Measurements from ENCODE around the gene NMT1. TPM values are rescaled to one million over a fixed set of nuclear protein-coding genes. Genes with fewer than 3 reads are reported as not detected.

Gene NMT1
- total and polyA plus RNA-seq, 2 of the 13 experiments (the other 11 are each of a cell fraction or from before 2014, with no cell fraction given) = 75.7 to 142 TPM

DNA sequence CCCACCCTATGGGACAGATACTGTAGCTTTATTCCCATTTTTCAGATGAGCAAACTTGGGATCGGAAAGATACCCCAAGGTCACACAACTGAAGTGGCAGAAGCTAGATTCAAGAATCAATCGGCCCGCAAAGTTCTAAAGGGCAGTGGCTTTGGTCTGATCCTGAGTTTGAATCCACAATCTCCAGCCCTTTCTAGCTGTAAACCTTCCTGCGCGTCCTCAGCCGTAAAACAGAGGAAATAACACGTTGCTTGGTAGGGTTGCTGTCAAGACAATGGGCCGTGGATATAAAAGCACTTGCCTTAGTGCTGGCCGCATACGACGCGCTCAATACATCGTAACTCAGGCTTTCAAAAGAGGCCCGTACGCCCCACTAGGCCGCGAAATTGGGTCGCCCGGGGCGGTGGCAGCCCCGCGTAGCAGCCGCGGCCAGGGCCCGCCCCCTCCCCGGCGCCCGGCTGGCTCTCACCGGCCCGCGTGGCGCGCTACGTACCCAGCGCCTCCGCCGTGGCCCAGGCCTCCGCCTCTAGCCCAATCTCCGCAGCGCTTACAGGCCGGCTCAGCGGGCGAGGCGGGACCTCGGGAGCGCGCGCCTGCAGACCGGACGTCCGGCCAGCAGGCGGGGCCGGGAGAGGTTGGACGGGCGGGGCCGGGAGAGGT, 9.9 kb upstream of the NMT1 start, which contains the start of gene DCAKD (continued):
- peak; percentile 91 for TF ChIP-seq AGO1 (IDR thresholded peaks at IDR 0.05; ENCODE audit: low read depth, low read length, poor library complexity, severe bottlenecking)
- peak; percentile 58; the same call in 1 of the 2 replicates for TF ChIP-seq MED1 (CRISPR knock-in tag; IDR thresholded peaks at IDR 0.05)
- no peak for TF ChIP-seq ZNF549 (CRISPR knock-in tag; IDR thresholded peaks at IDR 0.05)
- no peak for TF ChIP-seq SIX4 (CRISPR knock-in tag; IDR thresholded peaks at IDR 0.05)
- TF ChIP-seq ZNF484 (CRISPR knock-in tag; IDR thresholded peaks at IDR 0.05; ENCODE audit: borderline replicate concordance, low read depth) = no peak
- TF ChIP-seq ZNF790 (CRISPR knock-in tag; IDR thresholded peaks at IDR 0.05; ENCODE audit: borderline replicate concordance) = peak; percentile 40; the same call in 1 of the 2 replicates
- TF ChIP-seq, protein P1, sequence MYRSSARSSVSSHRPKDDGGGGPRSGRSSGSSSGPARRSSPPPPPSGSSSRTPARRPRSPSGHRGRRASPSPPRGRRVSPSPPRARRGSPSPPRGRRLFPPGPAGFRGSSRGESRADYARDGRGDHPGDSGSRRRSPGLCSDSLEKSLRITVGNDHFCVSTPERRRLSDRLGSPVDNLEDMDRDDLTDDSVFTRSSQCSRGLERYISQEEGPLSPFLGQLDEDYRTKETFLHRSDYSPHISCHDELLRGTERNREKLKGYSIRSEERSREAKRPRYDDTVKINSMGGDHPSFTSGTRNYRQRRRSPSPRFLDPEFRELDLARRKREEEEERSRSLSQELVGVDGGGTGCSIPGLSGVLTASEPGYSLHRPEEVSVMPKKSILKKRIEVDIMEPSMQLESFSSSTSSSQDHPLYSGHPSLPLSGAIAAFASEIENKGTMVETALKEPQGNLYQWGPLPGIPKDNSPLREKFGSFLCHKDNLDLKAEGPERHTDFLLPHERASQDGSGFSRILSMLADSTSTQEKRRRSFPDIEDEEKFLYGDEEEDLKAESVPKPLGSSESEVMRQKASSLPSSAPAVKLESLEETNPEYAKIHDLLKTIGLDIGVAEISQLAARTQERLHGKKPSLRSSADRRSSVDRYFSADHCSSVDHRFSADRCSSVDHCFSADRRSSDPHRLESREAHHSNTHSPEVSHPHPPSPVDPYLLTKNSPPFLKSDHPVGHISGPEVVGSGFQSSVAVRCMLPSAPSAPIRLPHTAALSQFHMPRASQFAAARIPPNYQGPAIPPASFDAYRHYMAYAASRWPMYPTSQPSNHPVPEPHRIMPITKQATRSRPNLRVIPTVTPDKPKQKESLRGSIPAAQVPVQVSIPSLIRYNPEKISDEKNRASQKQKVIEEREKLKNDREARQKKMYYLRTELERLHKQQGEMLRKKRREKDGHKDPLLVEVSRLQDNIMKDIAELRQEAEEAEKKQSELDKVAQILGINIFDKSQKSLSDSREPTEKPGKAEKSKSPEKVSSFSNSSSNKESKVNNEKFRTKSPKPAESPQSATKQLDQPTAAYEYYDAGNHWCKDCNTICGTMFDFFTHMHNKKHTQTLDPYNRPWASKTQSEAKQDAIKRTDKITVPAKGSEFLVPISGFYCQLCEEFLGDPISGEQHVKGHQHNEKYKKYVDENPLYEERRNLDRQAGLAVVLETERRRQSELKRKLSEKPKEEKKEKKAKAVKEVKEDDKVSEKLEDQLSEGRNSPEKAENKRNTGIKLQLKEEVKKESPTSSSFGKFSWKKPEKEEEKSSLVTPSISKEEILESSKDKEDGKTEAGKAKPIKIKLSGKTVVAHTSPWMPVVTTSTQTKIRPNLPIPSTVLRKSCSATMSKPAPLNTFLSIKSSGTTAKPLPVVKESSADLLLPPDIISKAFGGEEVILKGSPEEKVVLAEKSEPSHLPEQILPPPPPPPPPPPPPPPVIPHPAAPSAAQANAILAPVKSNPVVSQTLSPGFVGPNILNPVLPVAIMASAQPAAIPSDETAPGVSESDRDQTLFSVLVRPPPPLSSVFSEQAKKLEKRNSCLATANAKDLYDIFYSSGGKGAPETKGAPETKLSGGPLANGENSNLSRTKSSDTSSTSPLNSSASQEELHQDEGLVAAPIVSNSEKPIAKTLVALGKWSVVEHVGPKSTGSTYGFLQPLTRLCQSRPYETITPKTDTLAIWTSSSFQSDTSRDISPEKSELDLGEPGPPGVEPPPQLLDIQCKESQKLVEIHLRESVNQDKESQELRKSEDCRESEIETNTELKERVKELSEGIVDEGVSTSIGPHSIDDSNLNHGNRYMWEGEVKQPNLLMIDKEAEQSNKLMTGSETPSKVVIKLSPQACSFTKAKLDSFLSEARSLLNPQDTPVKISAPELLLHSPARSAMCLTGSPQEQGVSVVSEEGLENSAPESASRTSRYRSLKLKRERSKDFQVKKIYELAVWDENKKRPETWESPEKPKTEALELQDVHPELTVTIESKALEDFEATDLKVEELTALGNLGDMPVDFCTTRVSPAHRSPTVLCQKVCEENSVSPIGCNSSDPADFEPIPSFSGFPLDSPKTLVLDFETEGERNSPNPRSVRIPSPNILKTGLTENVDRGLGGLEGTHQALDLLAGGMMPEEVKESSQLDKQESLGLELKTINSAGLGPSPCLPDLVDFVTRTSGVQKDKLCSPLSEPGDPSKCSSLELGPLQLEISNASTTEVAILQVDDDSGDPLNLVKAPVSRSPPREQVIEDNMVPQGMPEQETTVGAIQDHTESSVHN (CRISPR knock-in tag; IDR thresholded peaks at IDR 0.05) = no peak
- TF ChIP-seq SMYD3 (CRISPR knock-in tag; IDR thresholded peaks at IDR 0.05) = 0 out of 2 replicates have a peak, but pooled peaks have one; percentile 67
- TF ChIP-seq KDM4B (CRISPR knock-in tag; IDR thresholded peaks at IDR 0.05) = no peak
- TF ChIP-seq MED8 (CRISPR knock-in tag; IDR thresholded peaks at IDR 0.05; ENCODE audit: insufficient replicate concordance) = no peak
- TF ChIP-seq, protein P2, sequence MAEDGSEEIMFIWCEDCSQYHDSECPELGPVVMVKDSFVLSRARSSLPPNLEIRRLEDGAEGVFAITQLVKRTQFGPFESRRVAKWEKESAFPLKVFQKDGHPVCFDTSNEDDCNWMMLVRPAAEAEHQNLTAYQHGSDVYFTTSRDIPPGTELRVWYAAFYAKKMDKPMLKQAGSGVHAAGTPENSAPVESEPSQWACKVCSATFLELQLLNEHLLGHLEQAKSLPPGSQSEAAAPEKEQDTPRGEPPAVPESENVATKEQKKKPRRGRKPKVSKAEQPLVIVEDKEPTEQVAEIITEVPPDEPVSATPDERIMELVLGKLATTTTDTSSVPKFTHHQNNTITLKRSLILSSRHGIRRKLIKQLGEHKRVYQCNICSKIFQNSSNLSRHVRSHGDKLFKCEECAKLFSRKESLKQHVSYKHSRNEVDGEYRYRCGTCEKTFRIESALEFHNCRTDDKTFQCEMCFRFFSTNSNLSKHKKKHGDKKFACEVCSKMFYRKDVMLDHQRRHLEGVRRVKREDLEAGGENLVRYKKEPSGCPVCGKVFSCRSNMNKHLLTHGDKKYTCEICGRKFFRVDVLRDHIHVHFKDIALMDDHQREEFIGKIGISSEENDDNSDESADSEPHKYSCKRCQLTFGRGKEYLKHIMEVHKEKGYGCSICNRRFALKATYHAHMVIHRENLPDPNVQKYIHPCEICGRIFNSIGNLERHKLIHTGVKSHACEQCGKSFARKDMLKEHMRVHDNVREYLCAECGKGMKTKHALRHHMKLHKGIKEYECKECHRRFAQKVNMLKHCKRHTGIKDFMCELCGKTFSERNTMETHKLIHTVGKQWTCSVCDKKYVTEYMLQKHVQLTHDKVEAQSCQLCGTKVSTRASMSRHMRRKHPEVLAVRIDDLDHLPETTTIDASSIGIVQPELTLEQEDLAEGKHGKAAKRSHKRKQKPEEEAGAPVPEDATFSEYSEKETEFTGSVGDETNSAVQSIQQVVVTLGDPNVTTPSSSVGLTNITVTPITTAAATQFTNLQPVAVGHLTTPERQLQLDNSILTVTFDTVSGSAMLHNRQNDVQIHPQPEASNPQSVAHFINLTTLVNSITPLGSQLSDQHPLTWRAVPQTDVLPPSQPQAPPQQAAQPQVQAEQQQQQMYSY (CRISPR knock-in tag; IDR thresholded peaks at IDR 0.05) = no peak
- TF ChIP-seq ZNF670 (CRISPR knock-in tag; IDR thresholded peaks at IDR 0.05; ENCODE audit: borderline replicate concordance) = peak; percentile 62; the same call in 1 of the 2 replicates
- TF ChIP-seq, protein P3, sequence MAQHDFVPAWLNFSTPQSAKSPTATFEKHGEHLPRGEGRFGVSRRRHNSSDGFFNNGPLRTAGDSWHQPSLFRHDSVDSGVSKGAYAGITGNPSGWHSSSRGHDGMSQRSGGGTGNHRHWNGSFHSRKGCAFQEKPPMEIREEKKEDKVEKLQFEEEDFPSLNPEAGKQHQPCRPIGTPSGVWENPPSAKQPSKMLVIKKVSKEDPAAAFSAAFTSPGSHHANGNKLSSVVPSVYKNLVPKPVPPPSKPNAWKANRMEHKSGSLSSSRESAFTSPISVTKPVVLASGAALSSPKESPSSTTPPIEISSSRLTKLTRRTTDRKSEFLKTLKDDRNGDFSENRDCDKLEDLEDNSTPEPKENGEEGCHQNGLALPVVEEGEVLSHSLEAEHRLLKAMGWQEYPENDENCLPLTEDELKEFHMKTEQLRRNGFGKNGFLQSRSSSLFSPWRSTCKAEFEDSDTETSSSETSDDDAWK (CRISPR knock-in tag; IDR thresholded peaks at IDR 0.05) = no peak
- TF ChIP-seq HES4 (CRISPR knock-in tag; IDR thresholded peaks at IDR 0.05; ENCODE audit: borderline replicate concordance) = peak; percentile 82
- no peak for TF ChIP-seq KLF9 (CRISPR knock-in tag; IDR thresholded peaks at IDR 0.05; ENCODE audit: low read depth)

All from HepG2 (cell line).